Mucosa of rectum (tissue), 2 donors: ENCODE data around the gene REM1.
"Not testable (repeated sequence)": the region's sequence is repeated elsewhere in the genome, so short reads cannot be mapped to it uniquely, and the experiment has no call there.

Experiments
- H3K27ac ChIP-seq, 2 donors: one replicate each; pipeline ENCODE4 v1.7.0; 2013; ENCODE audit warnings: inconsistent platforms in 2 of 2, low read depth in 2 of 2, low read length in 2 of 2
- H3K27me3 ChIP-seq, 2 donors: one replicate each; pipeline ENCODE4 v1.7.0; 2013; ENCODE audit warnings: low read length in 2 of 2; ENCODE audit not compliant: control insufficient read depth in 2 of 2, insufficient read depth in 2 of 2
- H3K36me3 ChIP-seq, 2 donors: one replicate each; pipeline ENCODE4 v1.7.0; 2013; ENCODE audit warnings: low read length in 2 of 2; ENCODE audit not compliant: control insufficient read depth in 2 of 2, insufficient read depth in 2 of 2
- H3K4me1 ChIP-seq, 2 donors: one replicate each; pipeline ENCODE4 v1.7.0; 2013; ENCODE audit warnings: low read length in 2 of 2, mild to moderate bottlenecking in 1 of 2; ENCODE audit not compliant: control insufficient read depth in 2 of 2, insufficient read depth in 2 of 2
- H3K4me3 ChIP-seq, 2 donors: one replicate each; pipeline ENCODE4 v1.7.0; 2013; ENCODE audit warnings: low read length in 2 of 2
- H3K9ac ChIP-seq, 2 donors: one replicate each; pipeline ENCODE4 v1.7.0; 2013; ENCODE audit warnings: low read length in 2 of 2, low read depth in 1 of 2, mild to moderate bottlenecking in 1 of 2
- H3K9me3 ChIP-seq, 2 donors: one replicate each; pipeline ENCODE4 v1.7.0; 2013; ENCODE audit warnings: low read length in 2 of 2; ENCODE audit not compliant: control insufficient read depth in 2 of 2
- donor health status: healthy.
- donor health status: Normal muscosa, but diverticular disease.

Gene REM1

GRCh38 chr20:31454361-31454760, 20.7 kb upstream of the REM1 start:
- no peaks in the 10 kb centered on the region for H3K27me3 ChIP-seq
- H3K4me3 ChIP-seq, result no peak overlapping the region
- H3K4me1 ChIP-seq, result no peaks in the 10 kb centered on the region
- H3K9me3 ChIP-seq, result no peaks in the 10 kb centered on the region
- no peak overlapping the region for H3K27ac ChIP-seq
- H3K9ac ChIP-seq, result no peak overlapping the region
- H3K36me3 ChIP-seq, result no peaks in the 10 kb centered on the region

- not testable (repeated sequence) for H3K9me3 ChIP-seq
Measured at GRCh38 chr20:31470946-31471345, 4.1 kb upstream of the REM1 start.

GRCh38 chr20:31472395-31473330, 2.4 kb upstream of the REM1 start:
- H3K9me3 ChIP-seq, result no peaks in the 10 kb centered on the region
- no peak overlapping the region for H3K27ac ChIP-seq
- H3K27me3 ChIP-seq, result peaks cover 5 to 8% of the 10 kb centered on the region in 2 donors
- H3K36me3 ChIP-seq, result no peaks in the 10 kb centered on the region
- no peak overlapping the region for H3K9ac ChIP-seq
- peaks cover 0 to 4% of the 10 kb centered on the region in 2 donors for H3K4me1 ChIP-seq
- H3K4me3 ChIP-seq, result no peak overlapping the region

More at GRCh38 chr20:31470946-31471345, 4.1 kb upstream of the REM1 start:
- H3K27ac ChIP-seq, H3K36me3 ChIP-seq, H3K4me1 ChIP-seq, H3K9ac ChIP-seq, H3K4me3 ChIP-seq, H3K27me3 ChIP-seq: not testable (repeated sequence)

GRCh38 chr20:31473331-31474096, 1.6 kb upstream of the REM1 start:
- Histone ChIP-seq H3K27me3 (peaks cover 5 to 8% of the 10 kb centered on the region in 2 donors), H3K4me3 (no peak overlapping the region), H3K4me1 (peaks cover 0 to 4% of the 10 kb centered on the region in 2 donors), H3K27ac (no peak overlapping the region), H3K9me3 (no peaks in the 10 kb centered on the region), H3K36me3 (no peaks in the 10 kb centered on the region), H3K9ac (no peak overlapping the region)

- peaks cover 5 to 8% of the 10 kb centered on the region in 2 donors for H3K27me3 ChIP-seq
- no peak overlapping the region for H3K27ac ChIP-seq
- no peaks in the 10 kb centered on the region for H3K36me3 ChIP-seq
Measured at GRCh38 chr20:31474097-31474436, 1.0 kb upstream of the REM1 start.

GRCh38 chr20:31475472-31476293, 595 bp downstream of the REM1 start:
- peak overlapping the region in 1 of 2 donors; percentile 21 for H3K27ac ChIP-seq

More at GRCh38 chr20:31474097-31474436, 1.0 kb upstream of the REM1 start:
- Histone ChIP-seq H3K9ac (no peak overlapping the region), H3K4me1 (peaks cover 0 to 4% of the 10 kb centered on the region in 2 donors), H3K9me3 (no peaks in the 10 kb centered on the region), H3K4me3 (no peak overlapping the region)

GRCh38 chr20:31476294-31476585, 1.2 kb downstream of the REM1 start:
- Histone ChIP-seq H3K4me1 (peaks cover 0 to 4% of the 10 kb centered on the region in 2 donors), H3K9me3 (no peaks in the 10 kb centered on the region), H3K9ac (no peak overlapping the region), H3K36me3 (no peaks in the 10 kb centered on the region), H3K4me3 (peak overlapping the region in 1 of 2 donors; percentile 61), H3K27ac (no peak overlapping the region), H3K27me3 (peaks cover 5 to 8% of the 10 kb centered on the region in 2 donors)

More at GRCh38 chr20:31475472-31476293, 595 bp downstream of the REM1 start:
- Histone ChIP-seq H3K9me3 (no peaks in the 10 kb centered on the region), H3K9ac (peak overlapping the region; percentile 34 to 58), H3K4me1 (peaks cover 0 to 4% of the 10 kb centered on the region in 2 donors), H3K36me3 (no peaks in the 10 kb centered on the region), H3K27me3 (peaks cover 5 to 8% of the 10 kb centered on the region in 2 donors), H3K4me3 (peak overlapping the region; percentile 40 to 61)

GRCh38 chr20:31476643-31477215, 1.6 kb downstream of the REM1 start:
- H3K4me3 ChIP-seq, result no peak overlapping the region
- no peak overlapping the region for H3K9ac ChIP-seq
- peaks cover 5 to 8% of the 10 kb centered on the region in 2 donors for H3K27me3 ChIP-seq
- H3K36me3 ChIP-seq, result no peaks in the 10 kb centered on the region
- no peaks in the 10 kb centered on the region for H3K9me3 ChIP-seq
- peaks cover 0 to 4% of the 10 kb centered on the region in 2 donors for H3K4me1 ChIP-seq
- H3K27ac ChIP-seq, result no peak overlapping the region

- H3K4me3 ChIP-seq, result no peak overlapping the region
- H3K9ac ChIP-seq, result no peak overlapping the region
- H3K9me3 ChIP-seq, result no peaks in the 10 kb centered on the region
- H3K36me3 ChIP-seq, result no peaks in the 10 kb centered on the region
- peaks cover 0 to 4% of the 10 kb centered on the region in 2 donors for H3K27me3 ChIP-seq
- no peak overlapping the region for H3K27ac ChIP-seq
- H3K4me1 ChIP-seq, result peaks cover 0 to 3% of the 10 kb centered on the region in 2 donors
Measured at GRCh38 chr20:31484001-31484400, 8.9 kb downstream of the REM1 start.
